Parathyroid adenoma (tissue), 2 donors: Measurements from ENCODE around the gene VOPP1.
A peak's percentile ranks its signal among the peaks of the same experiment; 100 is the strongest.

ENCODE experiments used
- H2AFZ ChIP-seq: fragments of 300-600 bp; sonication (generic); one replicate; pipeline ENCODE4 v1.7.0; 2017; ENCODE audit warnings: antibody characterized with exemption, mild to moderate bottlenecking
- H3K27ac ChIP-seq: fragments of 300-600 bp; sonication (generic); one replicate; pipeline ENCODE4 v1.7.0; 2017
- H3K27me3 ChIP-seq: fragments of 300-600 bp; sonication (generic); one replicate; pipeline ENCODE4 v1.7.0; 2017; ENCODE audit warnings: low read length; ENCODE audit not compliant: control insufficient read depth, insufficient read depth
- H3K36me3 ChIP-seq: fragments of 300-600 bp; sonication (generic); one replicate; pipeline ENCODE4 v1.7.0; 2017; ENCODE audit warnings: low read length; ENCODE audit not compliant: control insufficient read depth, insufficient read depth
- H3K4me1 ChIP-seq: fragments of 300-600 bp; sonication (generic); one replicate; pipeline ENCODE4 v1.7.0; 2017; ENCODE audit warnings: control low read depth
- H3K4me2 ChIP-seq: fragments of 300-600 bp; sonication (generic); one replicate; pipeline ENCODE4 v1.7.0; 2017; ENCODE audit warnings: low read length
- H3K4me3 ChIP-seq: fragments of 300-600 bp; sonication (generic); one replicate; pipeline ENCODE4 v1.7.0; 2017; ENCODE audit warnings: low read depth, low read length
- H3K79me2 ChIP-seq: fragments of 300-600 bp; sonication (generic); one replicate; pipeline ENCODE4 v1.7.0; 2017; ENCODE audit warnings: control low read depth
- H3K9ac ChIP-seq: fragments of 300-600 bp; sonication (generic); one replicate; pipeline ENCODE4 v1.7.0; 2017; ENCODE audit warnings: mild to moderate bottlenecking
- H3K9me3 ChIP-seq: fragments of 300-600 bp; sonication (generic); one replicate; pipeline ENCODE4 v1.7.0; 2017; ENCODE audit warnings: low read length; ENCODE audit not compliant: control insufficient read depth
- TF ChIP-seq, protein P1 (sequence below): fragments of 300-600 bp; sonication (generic); IDR thresholded peaks from one replicate; pipeline ENCODE4 v1.7.0; 2017; ENCODE audit warnings: antibody characterized with exemption, mild to moderate bottlenecking
- donor health status: primary hyperparathyroidism.

The VOPP1 gene

DNA sequence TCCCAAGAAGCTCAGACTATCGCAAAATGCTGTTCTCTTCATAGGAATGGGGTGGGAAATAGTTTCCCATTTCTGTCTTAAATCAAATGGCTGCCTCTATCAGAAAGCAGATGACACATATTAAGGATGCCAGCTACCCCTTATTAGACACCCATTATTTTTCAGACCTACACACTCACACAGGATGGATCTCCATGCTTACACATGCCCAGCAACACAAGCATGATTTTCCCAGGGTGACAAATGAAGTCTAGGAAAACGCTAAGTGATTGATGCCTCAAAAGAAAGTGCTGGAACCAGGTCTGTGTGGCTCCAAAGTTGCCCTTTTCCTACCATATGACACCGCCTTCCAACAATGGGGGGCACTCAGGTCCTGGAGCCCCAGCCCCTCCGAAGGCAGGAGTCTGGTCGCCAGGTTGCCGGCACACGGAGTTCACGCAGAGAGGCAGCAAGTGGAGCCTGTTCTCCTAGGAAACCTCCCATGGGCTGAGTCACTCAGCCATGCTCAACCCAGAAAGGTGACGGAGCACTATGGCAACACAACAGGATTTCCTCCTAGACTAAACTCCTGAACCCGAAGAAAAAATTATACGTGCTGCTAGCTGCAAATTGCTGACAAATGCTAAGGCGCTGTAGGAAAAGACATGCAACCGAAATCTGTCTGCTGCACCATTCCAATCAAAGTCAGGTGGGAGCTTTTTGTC lies 19.8 kb downstream of the VOPP1 start:
- Histone ChIP-seq H3K79me2 (peaks cover 20% of the 10 kb centered on the region), H3K4me2 (no peak overlapping the region), H3K36me3 (no peaks in the 10 kb centered on the region), H3K27ac (no peak overlapping the region), H3K9me3 (no peaks in the 10 kb centered on the region), H3K4me1 (no peaks in the 10 kb centered on the region), H3K9ac (no peak overlapping the region), H3K4me3 (no peak overlapping the region), H3K27me3 (no peaks in the 10 kb centered on the region), H2AFZ (no peak overlapping the region)
- TF ChIP-seq, protein P1, sequence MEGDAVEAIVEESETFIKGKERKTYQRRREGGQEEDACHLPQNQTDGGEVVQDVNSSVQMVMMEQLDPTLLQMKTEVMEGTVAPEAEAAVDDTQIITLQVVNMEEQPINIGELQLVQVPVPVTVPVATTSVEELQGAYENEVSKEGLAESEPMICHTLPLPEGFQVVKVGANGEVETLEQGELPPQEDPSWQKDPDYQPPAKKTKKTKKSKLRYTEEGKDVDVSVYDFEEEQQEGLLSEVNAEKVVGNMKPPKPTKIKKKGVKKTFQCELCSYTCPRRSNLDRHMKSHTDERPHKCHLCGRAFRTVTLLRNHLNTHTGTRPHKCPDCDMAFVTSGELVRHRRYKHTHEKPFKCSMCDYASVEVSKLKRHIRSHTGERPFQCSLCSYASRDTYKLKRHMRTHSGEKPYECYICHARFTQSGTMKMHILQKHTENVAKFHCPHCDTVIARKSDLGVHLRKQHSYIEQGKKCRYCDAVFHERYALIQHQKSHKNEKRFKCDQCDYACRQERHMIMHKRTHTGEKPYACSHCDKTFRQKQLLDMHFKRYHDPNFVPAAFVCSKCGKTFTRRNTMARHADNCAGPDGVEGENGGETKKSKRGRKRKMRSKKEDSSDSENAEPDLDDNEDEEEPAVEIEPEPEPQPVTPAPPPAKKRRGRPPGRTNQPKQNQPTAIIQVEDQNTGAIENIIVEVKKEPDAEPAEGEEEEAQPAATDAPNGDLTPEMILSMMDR: no peak

DNA sequence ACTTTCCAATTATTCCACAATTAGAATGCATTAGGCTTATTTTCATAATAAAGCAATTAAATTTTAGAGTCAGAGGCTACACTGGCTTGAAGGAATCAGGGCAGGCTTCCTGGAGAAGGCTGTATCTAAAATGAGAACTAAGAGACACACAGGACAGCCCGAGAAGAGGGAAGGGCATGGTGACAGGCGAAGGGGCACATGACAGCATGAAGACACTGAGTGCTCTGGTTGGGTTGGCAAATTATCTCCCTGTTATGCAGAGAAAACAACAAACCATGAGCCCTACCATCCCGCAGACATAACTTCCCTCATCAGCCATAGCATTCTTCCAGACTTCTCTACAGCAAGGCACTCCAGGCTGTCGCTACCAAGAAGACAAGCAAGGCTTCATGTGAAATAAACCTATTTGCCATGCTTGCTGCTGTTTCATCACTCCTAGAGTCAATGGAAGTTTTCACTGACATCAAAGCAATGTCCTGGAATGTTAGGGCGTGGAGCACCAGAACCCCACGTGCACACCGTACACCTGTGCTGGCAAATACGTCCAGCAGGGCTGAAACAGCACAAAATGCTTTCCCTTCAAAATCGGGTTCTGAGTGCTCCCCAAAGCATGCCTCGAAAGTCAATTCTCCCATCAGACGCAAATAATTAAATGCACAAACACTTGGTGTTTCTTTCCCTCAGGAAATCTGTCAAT lies 21.3 kb downstream of the VOPP1 start:
- Histone ChIP-seq H3K79me2 (peaks cover 20% of the 10 kb centered on the region), H3K27me3 (no peaks in the 10 kb centered on the region), H3K9ac (no peak overlapping the region), H3K9me3 (no peaks in the 10 kb centered on the region), H3K36me3 (no peaks in the 10 kb centered on the region), H3K4me2 (no peak overlapping the region), H2AFZ (no peak overlapping the region), H3K4me3 (no peak overlapping the region), H3K27ac (no peak overlapping the region), H3K4me1 (peaks cover 8% of the 10 kb centered on the region)
- TF ChIP-seq, protein P1: no peak

DNA sequence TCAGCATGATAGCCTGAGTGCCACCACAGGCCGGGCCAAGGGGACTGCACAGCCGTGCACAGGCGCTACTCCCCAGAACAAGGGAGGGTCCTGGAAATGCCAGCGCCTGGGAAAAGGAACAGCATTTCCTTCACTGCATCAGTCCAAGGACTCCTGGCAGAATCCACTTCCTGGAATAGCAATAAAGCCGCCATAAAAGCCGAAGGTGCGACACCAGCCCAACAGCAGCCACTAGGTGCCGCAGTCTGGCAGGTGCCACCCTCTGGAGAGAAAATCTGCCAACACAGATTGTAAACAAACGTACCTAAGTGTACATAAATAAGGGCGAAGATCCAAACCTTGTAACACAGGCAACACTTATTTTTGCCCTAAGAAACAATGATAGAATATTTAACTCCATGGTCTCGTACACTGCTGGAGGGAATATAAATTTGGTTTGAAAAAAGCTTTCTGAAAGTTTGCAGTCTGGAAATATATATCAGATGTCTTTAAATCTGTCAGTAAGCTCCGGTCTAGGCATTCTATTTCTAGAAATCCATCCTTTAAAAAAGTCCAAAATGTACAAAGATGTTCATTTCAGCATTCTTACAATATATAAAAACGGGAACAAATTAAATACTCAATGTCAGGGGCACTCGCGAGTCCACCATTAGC lies 22.2 kb downstream of the VOPP1 start:
- peaks cover 17% of the 10 kb centered on the region for H3K4me1 ChIP-seq
- TF ChIP-seq, protein P1: peak; percentile 76
- H3K4me3 ChIP-seq: no peak overlapping the region
- no peak overlapping the region for H3K9ac ChIP-seq
- peak overlapping the region; percentile 0 for H3K27ac ChIP-seq
- no peaks in the 10 kb centered on the region for H3K9me3 ChIP-seq
- no peaks in the 10 kb centered on the region for H3K36me3 ChIP-seq
- no peak overlapping the region for H3K4me2 ChIP-seq
- H3K27me3 ChIP-seq: no peaks in the 10 kb centered on the region
- H2AFZ ChIP-seq: no peak overlapping the region
- peaks cover 17% of the 10 kb centered on the region for H3K79me2 ChIP-seq

DNA sequence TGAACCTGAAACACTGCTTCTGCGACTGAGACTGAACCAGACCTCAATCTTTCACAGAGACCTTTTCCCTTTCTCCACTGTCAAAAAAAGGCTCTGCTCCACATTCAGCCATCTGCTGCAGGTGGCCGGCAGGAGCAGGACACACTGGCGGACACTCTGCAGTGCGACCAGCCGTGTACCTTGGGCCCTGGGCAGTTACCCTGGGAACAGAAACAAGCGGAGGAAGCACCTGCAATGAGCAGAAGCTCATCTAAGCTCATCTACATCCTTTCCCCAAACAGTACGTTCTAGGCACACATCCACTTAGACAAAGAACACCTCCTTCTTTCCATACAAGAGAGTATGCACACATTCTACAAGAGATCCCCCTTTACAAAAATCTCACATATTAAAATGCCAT lies 22.8 kb downstream of the VOPP1 start:
- H3K27me3 ChIP-seq: no peaks in the 10 kb centered on the region
- TF ChIP-seq, protein P1: no peak
- no peaks in the 10 kb centered on the region for H3K9me3 ChIP-seq
- peaks cover 17% of the 10 kb centered on the region for H3K79me2 ChIP-seq
- H3K36me3 ChIP-seq: no peaks in the 10 kb centered on the region
- H3K4me2 ChIP-seq: no peak overlapping the region
- peaks cover 17% of the 10 kb centered on the region for H3K4me1 ChIP-seq
- H3K27ac ChIP-seq: peak overlapping the region; percentile 0
- H3K4me3 ChIP-seq: no peak overlapping the region
- no peak overlapping the region for H2AFZ ChIP-seq
- H3K9ac ChIP-seq: no peak overlapping the region
